H9 (cell line): Measurements from ENCODE around the gene CXCL3. TPM values are rescaled to one million over a fixed set of nuclear protein-coding genes. Genes with fewer than 3 reads are reported as not detected.

Source experiments
- DNase-seq: peaks from one replicate; pipeline ENCODE4 v3.0.0-alpha.2; 2017
- H2AFZ ChIP-seq: one replicate; pipeline ENCODE4 v1.6.1; 2013; ENCODE audit warnings: mild to moderate bottlenecking, low read length, control low read depth, moderate library complexity
- H2AK5ac ChIP-seq: 2 replicates; pipeline ENCODE4 v1.6.1; 2013; ENCODE audit warnings: low read length, control low read depth, mixed read lengths; ENCODE audit not compliant: insufficient read length
- H2BK120ac ChIP-seq: one replicate; pipeline ENCODE4 v1.6.1; 2013; ENCODE audit warnings: low read depth, mild to moderate bottlenecking, low read length, control low read depth, inconsistent platforms; ENCODE audit not compliant: poor library complexity, severe bottlenecking
- H2BK12ac ChIP-seq: 2 replicates; pipeline ENCODE4 v1.6.1; 2013; ENCODE audit warnings: low read length, control low read depth, mixed read lengths, low read depth; ENCODE audit not compliant: insufficient read length
- H2BK15ac ChIP-seq: 2 replicates; pipeline ENCODE4 v1.6.1; 2013; ENCODE audit warnings: low read depth, low read length, control low read depth
- H2BK20ac ChIP-seq: one replicate; pipeline ENCODE4 v1.6.1; 2013; ENCODE audit warnings: low read depth, mild to moderate bottlenecking, low read length, control low read depth, inconsistent platforms; ENCODE audit not compliant: poor library complexity, severe bottlenecking
- H2BK5ac ChIP-seq: 2 replicates; pipeline ENCODE4 v1.6.1; 2013; ENCODE audit warnings: low read length, control low read depth, mixed read lengths; ENCODE audit not compliant: insufficient read length
- H3K14ac ChIP-seq: 2 replicates; pipeline ENCODE4 v1.6.1; 2013; ENCODE audit warnings: low read length, control low read depth; ENCODE audit not compliant: insufficient read depth
- H3K18ac ChIP-seq: 2 replicates; pipeline ENCODE4 v1.6.1; 2013; ENCODE audit warnings: low read depth, mild to moderate bottlenecking, mixed read lengths, low read length, control low read depth; ENCODE audit not compliant: insufficient read length
- H3K23ac ChIP-seq: 2 replicates; pipeline ENCODE4 v1.6.1; 2013; ENCODE audit warnings: low read length, control low read depth, mixed read lengths, low read depth; ENCODE audit not compliant: insufficient read length
- H3K23me2 ChIP-seq: 2 replicates; pipeline ENCODE4 v1.6.1; 2013; ENCODE audit warnings: low read depth, mild to moderate bottlenecking, mixed read lengths, low read length, control low read depth; ENCODE audit not compliant: insufficient read length, poor library complexity, severe bottlenecking
- H3K27ac ChIP-seq: 2 replicates; pipeline ENCODE4 v1.5.1; 2013; ENCODE audit warnings: low read length, control low read depth, mixed read lengths, low read depth; ENCODE audit not compliant: insufficient read length
- H3K27me3 ChIP-seq: 2 replicates; pipeline ENCODE4 v1.6.1; 2013; ENCODE audit warnings: low read length, control low read depth, inconsistent platforms; ENCODE audit not compliant: insufficient read depth
- H3K4ac ChIP-seq: 2 replicates; pipeline ENCODE4 v1.6.1; 2013; ENCODE audit warnings: low read depth, mild to moderate bottlenecking, control low read depth, inconsistent platforms, low read length, moderate library complexity
- H3K4me1 ChIP-seq: 2 replicates; pipeline ENCODE4 v1.6.1; 2013; ENCODE audit warnings: low read length, control low read depth, inconsistent platforms; ENCODE audit not compliant: insufficient read depth
- H3K4me2 ChIP-seq: 2 replicates; pipeline ENCODE4 v1.6.1; 2013; ENCODE audit warnings: low read length, control low read depth, mixed read lengths; ENCODE audit not compliant: insufficient read length, insufficient read depth
- H3K56ac ChIP-seq: 2 replicates; pipeline ENCODE4 v1.6.1; 2013; ENCODE audit warnings: low read depth, mild to moderate bottlenecking, mixed read lengths, low read length, control low read depth; ENCODE audit not compliant: insufficient read length
- H3K79me1 ChIP-seq: 2 replicates; pipeline ENCODE4 v1.6.1; 2013; ENCODE audit warnings: low read depth, mild to moderate bottlenecking, moderate library complexity, low read length, control low read depth, inconsistent platforms; ENCODE audit not compliant: insufficient read depth, poor library complexity, severe bottlenecking
- H3K79me2 ChIP-seq: 2 replicates; pipeline ENCODE4 v1.6.1; 2013; ENCODE audit warnings: low read length, control low read depth, inconsistent platforms; ENCODE audit not compliant: insufficient read depth
- H3K9ac ChIP-seq: 2 replicates; pipeline ENCODE4 v1.6.1; 2013; ENCODE audit warnings: low read length, control low read depth, mixed read lengths; ENCODE audit not compliant: insufficient read length; ENCODE audit errors: extremely low read depth
- H3K9me3 ChIP-seq: one replicate; pipeline ENCODE4 v1.6.1; 2013; ENCODE audit warnings: low read depth, low read length, inconsistent platforms; ENCODE audit not compliant: control insufficient read depth
- H3T11ph ChIP-seq: one replicate; pipeline ENCODE4 v1.6.1; 2013; ENCODE audit warnings: mild to moderate bottlenecking, low read length, control low read depth, inconsistent platforms
- H4K20me1 ChIP-seq: one replicate; pipeline ENCODE4 v1.6.1; 2013; ENCODE audit not compliant: control insufficient read depth, insufficient read length, insufficient read depth
- H4K5ac ChIP-seq: 2 replicates; pipeline ENCODE4 v1.6.1; 2013; ENCODE audit warnings: low read depth, mild to moderate bottlenecking, mixed read lengths, low read length, control low read depth; ENCODE audit not compliant: insufficient read length
- H4K8ac ChIP-seq: replicated peaks from 2 replicates; pipeline ENCODE4 v1.6.1; 2013; ENCODE audit warnings: low read length, control low read depth, mixed read lengths, low read depth; ENCODE audit not compliant: insufficient read length
- H4K91ac ChIP-seq: 2 replicates; pipeline ENCODE4 v1.6.1; 2013; ENCODE audit warnings: low read depth, mild to moderate bottlenecking, moderate library complexity, mixed read lengths, low read length, control low read depth; ENCODE audit not compliant: insufficient read length
- H3K27ac Mint-ChIP-seq, 3 experiments: 2 replicates in 2 of 3; 3 replicates in 1 of 3; pipeline ENCODE4 v1.8.0; 2020 to 2021; ENCODE audit warnings: mixed read lengths in 3 of 3, mild to moderate bottlenecking in 1 of 3, moderate library complexity in 1 of 3
- H3K27me3 Mint-ChIP-seq: 2 replicates; pipeline ENCODE4 v1.8.0; 2021; ENCODE audit warnings: low read depth, mild to moderate bottlenecking, moderate library complexity, mixed read lengths
- H3K36me3 Mint-ChIP-seq, 3 experiments: 2 replicates in 2 of 3; 3 replicates in 1 of 3; pipeline ENCODE4 v1.8.0; 2020 to 2021; ENCODE audit warnings: low read depth in 3 of 3, mixed read lengths in 3 of 3; ENCODE audit not compliant: insufficient read depth in 1 of 3
- H3K4me1 Mint-ChIP-seq, 2 experiments: 2 replicates each; pipeline ENCODE4 v1.8.0; 2020; ENCODE audit warnings: mixed read lengths in 2 of 2
- H3K4me3 Mint-ChIP-seq, 2 experiments: 2 replicates in 1 of 2; 3 replicates in 1 of 2; pipeline ENCODE4 v1.8.0; 2020 to 2021; ENCODE audit warnings: mild to moderate bottlenecking in 2 of 2, mixed read lengths in 2 of 2, moderate library complexity in 1 of 2
- H3K9me3 Mint-ChIP-seq, 2 experiments: 2 replicates in 1 of 2; 3 replicates in 1 of 2; pipeline ENCODE4 v1.8.0; 2020; ENCODE audit warnings: mild to moderate bottlenecking in 2 of 2, mixed read lengths in 2 of 2, moderate library complexity in 1 of 2
- CTCF ChIP-seq: fragments of 200-600 bp; sonication (generic); conservative IDR thresholded peaks from 3 replicates; pipeline ENCODE4 v1.8.0; 2021; ENCODE audit warnings: antibody characterized with exemption, mild to moderate bottlenecking
- WGBS: extraction: QIAGEN DNeasy Blood & Tissue Kit; methylation state at CpG from one replicate; pipeline ENCODE4 v1.1.7; 2013; ENCODE audit warnings: missing lambda C conversion rate, low lambda C conversion rate, mixed read lengths; ENCODE audit not compliant: insufficient read length; ENCODE audit errors: extremely low coverage; 5-methylcytosine and 5-hydroxymethylcytosine counted together
- total RNA-seq: library from RNA; stranded (reverse); gene quantifications from 2 replicates; pipeline ENCODE4 v1.2.1, GENCODE V29; 2021

Gene CXCL3
- total RNA-seq, 1 experiment from 2014 or later, result 3.7 TPM

DNA sequence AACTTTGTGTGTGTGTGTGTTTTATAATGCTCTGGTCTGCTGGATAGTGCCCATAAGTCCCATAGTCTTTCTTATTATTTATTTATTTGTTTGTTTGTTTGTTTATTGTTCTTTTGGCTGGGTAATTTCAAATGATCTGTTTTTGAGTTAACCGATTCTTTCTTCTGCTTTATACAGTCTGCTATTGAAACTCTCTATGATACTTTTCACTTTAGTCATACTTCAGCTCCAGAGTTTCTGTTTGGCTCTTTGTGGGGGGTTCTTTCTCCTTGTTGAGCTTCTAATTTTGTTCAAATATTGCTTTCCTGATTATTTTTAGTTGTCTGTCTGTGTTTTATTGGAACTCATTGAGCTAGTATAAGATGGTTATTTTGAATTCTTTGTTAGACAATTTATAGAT lies 10.0 kb downstream of the CXCL3 start:
- Histone ChIP-seq H4K5ac (no peak overlapping the region), H4K8ac (no peak overlapping the region), H2AFZ (no peak overlapping the region), H3K79me2 (no peaks in the 10 kb centered on the region), H3K27ac (no peak overlapping the region), H3K79me1 (no peaks in the 10 kb centered on the region), H2BK20ac (no peak overlapping the region), H3K23ac (no peak overlapping the region), H2BK15ac (no peak overlapping the region), H4K91ac (no peak overlapping the region), H3T11ph (no peak overlapping the region), H3K4me2 (no peak overlapping the region), H3K4ac (no peak overlapping the region), H2AK5ac (no peak overlapping the region), H3K18ac (no peak overlapping the region), H3K4me1 (no peaks in the 10 kb centered on the region), H3K9ac (no peak overlapping the region), H3K14ac (no peak overlapping the region), H3K23me2 (no peaks in the 10 kb centered on the region), H3K27me3 (no peaks in the 10 kb centered on the region), H2BK120ac (no peak overlapping the region), H4K20me1 (no peaks in the 10 kb centered on the region), H2BK12ac (no peak overlapping the region), H2BK5ac (no peak overlapping the region), H3K9me3 (no peaks in the 10 kb centered on the region), H3K56ac (no peak overlapping the region)
- Mint-ChIP-seq H3K27ac (no peak overlapping the region), H3K36me3 (peaks cover 0 to 5% (median 0%) of the 10 kb centered on the region in 3 experiments; a peak in 1 of 7 replicates), H3K9me3 (peaks cover 0 to 3% of the 10 kb centered on the region in 2 experiments; a peak in 1 of 5 replicates), H3K4me1 (no peaks in the 10 kb centered on the region), H3K4me3 (no peak overlapping the region), H3K27me3 (no peaks in the 10 kb centered on the region)
- no CpG with 5 or more reads among the region's 1 CpG for WGBS
- TF ChIP-seq CTCF, result no peak
- no peak for DNase-seq
